Activated gamma-delta T cell (primary cell): Measurements from ENCODE around the gene SPEG.

Source experiments
- DNase-seq: peaks from one replicate; lab custom pipeline; 2025; lab: John Stamatoyannopoulos, UW

The SPEG gene

GRCh38 chr2:219443697-219444023, 9.0 kb downstream of the SPEG start:
- no peak for DNase-seq

DNA sequence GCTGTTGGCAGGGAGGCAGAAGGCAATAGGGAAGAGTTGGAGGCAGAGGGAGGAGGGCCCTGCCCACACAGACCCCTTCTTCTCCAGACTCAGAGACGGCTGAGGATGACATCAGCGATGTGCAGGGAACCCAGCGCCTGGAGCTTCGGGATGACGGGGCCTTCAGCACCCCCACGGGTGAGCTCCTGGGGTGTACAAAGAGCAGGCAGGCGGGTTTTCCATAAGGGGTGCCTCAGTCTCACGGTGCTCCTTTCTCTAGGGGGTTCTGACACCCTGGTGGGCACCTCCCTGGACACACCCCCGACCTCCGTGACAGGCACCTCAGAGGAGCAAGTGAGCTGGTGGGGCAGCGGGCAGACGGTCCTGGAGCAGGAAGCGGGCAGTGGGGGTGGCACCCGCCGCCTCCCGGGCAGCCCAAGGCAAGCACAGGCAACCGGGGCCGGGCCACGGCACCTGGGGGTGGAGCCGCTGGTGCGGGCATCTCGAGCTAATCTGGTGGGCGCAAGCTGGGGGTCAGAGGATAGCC, 10.0 kb downstream of the SPEG start:
- no peak for DNase-seq

DNA sequence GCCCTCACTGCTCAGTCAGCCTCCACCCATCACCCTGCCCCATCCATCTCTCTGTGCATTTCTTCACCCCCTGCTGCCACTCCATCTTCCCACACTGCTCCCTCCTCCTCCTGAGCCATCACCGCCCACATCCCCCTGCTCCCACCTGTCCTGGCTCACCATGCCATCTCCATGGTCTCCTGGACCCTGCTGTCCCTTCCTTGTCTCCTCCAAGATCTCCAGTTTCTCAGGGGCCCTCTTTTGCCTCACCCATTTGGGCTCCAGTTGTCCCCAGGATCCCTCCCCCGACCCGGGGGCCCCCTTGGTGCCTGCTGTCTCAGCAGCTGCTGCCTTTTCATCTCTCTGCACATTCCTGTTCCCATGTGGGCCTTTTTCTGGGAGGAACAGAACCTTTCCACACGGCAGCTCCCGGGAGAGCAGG, 10.6 kb downstream of the SPEG start:
- DNase-seq: no peak

- DNase-seq: no peak
These were observed 11.5 kb downstream of the SPEG start for GRCh38 chr2:219446101-219446504.

DNA sequence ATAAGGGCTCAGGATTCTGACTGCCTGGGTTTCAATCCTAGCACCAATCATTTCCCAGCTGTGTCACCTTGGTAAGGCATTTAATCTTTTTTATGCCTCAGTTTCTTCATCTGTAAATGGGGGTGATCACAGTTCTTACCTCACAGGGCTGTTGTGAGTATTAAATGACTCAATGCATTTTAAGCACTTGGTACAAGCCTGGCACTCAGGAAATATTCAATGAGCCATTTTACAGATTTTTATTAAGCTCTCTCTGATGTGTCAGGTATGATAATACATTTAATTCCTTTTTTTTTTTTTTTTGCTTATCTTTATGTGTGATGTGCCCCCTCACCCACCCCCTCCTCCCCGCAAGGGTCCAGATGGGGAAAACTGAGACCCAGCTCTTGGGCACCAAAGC, 12.0 kb downstream of the SPEG start:
- DNase-seq: no peak

GRCh38 chr2:219447242-219448098, 12.8 kb downstream of the SPEG start:
- no peak for DNase-seq

DNA sequence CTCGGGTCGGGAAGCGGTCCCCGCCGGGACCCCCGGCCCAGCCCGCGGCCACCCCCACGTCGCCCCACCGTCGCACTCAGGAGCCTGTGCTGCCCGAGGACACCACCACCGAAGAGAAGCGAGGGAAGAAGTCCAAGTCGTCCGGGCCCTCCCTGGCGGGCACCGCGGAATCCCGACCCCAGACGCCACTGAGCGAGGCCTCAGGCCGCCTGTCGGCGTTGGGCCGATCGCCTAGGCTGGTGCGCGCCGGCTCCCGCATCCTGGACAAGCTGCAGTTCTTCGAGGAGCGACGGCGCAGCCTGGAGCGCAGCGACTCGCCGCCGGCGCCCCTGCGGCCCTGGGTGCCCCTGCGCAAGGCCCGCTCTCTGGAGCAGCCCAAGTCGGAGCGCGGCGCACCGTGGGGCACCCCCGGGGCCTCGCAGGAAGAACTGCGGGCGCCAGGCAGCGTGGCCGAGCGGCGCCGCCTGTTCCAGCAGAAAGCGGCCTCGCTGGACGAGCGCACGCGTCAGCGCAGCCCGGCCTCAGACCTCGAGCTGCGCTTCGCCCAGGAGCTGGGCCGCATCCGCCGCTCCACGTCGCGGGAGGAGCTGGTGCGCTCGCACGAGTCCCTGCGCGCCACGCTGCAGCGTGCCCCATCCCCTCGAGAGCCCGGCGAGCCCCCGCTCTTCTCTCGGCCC, 13.6 kb downstream of the SPEG start:
- DNase-seq: no peak

DNA sequence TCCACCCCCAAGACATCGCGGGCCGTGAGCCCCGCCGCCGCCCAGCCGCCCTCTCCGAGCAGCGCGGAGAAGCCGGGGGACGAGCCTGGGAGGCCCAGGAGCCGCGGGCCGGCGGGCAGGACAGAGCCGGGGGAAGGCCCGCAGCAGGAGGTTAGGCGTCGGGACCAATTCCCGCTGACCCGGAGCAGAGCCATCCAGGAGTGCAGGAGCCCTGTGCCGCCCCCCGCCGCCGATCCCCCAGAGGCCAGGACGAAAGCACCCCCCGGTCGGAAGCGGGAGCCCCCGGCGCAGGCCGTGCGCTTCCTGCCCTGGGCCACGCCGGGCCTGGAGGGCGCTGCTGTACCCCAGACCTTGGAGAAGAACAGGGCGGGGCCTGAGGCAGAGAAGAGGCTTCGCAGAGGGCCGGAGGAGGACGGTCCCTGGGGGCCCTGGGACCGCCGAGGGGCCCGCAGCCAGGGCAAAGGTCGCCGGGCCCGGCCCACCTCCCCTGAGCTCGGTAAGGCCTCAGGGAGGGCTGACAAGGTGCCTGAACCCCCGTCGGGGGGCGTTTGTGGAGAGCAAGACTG, 14.2 kb downstream of the SPEG start:
- DNase-seq: no peak

GRCh38 chr2:219449609-219450008, 15.0 kb downstream of the SPEG start:
- DNase-seq: no peak

DNA sequence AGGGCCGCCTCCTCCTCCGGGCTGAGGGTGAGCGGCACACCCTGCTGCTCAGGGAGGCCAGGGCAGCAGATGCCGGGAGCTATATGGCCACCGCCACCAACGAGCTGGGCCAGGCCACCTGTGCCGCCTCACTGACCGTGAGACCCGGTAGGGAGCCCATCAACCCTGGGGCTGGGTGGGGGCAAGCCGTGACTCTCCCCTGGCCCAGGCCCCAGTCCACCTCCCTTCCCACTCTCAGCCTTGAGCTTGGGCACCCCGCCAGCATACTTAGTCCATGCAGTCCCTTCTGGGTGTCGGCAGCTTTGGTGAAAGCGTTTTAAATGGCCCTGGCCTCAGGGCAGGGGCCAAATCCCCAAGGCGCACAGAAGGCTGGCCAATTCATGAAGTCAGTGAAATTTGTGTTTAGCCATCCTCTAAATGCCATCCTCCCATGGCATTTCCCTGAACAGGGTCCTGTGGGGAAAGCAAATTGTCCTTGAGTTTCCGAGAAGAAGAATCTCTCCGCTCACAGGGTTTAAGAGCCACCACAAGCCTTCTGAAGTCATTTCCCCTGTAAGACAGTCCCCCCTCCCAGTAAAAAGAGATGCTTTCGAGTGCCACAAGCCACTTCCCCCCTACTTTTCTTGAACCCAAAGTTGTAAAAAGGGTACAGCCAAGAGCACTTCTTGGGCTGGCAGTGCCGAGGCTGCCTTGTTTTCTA, 17.2 kb downstream of the SPEG start:
- no peak for DNase-seq

DNA sequence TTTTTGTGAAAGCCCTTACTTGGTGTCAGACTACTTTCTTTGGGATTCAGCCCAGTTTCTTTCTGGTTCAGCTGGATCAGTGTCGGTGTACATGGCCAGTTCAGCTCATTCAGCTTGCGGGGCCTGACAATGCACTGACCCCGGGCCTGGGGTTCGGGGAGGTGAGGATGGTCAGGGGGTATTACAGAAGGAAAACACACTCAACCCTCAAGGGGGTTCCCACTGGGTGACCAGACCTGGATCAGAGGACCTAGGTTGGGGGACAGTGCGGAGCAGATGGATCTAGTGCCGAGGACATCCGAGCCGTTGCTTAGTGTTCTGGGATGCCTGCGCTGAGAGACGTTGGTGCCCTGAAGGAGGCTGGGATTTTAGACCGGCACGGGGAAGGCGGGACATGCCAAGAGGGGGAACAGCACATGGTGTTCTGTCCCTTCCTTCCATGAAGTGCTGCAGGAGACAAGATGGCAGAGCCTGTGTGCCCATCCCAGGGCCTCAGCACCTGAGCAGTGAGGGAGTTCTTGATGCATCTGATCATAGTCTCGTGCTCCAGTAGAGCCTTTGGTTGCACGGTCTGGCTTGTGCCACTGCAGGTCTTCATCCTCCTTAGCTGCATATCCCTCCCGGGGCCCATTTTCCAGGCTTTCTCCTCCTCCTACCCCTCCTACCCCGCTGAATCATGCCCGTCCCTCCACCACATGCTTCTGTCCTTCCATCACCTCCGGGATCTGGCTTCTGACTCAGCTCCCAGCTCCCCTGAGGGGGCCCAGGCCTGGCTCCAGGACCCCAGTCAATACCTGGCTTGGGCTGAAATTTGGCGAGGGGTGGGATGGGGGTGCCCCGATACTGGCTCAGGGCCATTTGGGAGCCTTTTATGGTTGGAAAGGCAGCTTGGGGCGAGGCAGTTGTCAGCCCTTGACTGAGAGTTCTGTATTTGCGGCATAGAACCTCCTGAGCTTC, 18.0 kb downstream of the SPEG start:
- no peak for DNase-seq

DNA sequence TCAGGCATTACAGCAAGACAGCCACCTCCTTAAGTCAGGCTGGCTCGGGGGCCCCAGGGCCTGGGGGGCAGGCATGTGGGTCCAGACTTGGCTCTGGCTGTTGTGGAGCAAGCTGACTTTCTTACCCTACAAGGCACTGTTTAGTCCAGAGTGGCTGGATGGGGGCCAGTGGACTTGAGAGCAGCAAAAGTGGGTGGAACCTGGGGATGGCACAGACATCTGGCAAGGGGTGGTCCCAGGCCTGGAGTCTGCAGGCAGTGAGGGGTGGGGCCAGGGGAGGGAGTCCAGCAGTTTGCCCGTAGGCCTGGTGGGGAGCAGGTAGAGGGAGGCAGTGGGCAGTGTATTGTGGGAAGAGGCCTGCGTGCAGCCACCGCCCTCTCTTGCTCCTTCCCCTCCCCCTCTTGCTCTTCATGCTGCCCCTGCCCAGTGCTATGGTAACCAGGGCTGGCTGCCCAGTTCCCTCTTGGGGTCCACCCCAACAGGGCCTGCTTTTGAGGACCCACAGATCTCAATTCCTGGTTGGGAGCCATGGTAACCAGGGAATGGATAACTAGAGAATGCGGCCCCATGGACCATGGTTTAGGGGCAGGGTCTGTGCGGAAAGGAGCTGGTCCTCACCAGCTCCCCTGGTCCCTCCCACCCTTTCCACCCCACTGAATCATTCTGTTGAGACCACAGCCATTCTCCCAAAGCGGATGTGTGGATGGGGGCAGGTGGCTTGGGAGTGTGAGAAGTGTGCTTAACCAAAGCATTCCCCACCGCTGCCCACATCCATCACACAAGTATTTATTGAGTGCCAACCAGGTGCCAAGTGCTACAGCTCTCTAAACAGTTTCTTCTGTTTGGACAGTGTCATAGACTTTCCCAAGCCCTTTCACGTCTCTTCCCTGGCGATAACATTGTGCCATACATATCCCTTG, 19.3 kb downstream of the SPEG start:
- DNase-seq: no peak

DNA sequence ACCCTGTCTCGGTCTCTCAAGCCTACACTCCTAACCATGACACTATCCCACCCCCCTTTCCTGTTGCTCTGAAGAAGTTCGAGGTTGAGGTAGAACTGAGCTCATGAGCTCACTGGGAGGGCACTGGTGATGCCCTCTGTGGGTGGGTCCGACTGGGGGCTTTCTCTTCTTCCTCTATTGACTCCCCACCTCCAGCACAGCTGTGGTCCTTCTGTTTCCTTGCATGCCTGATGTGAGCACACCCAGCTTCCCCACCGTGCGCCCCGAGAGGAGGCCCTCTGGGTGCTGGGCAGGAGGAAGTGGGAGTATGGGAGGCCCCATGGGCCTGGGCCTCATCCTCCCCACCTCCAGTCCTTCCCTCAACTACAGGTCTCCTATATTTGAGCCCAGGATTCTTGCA, 20.9 kb downstream of the SPEG start:
- DNase-seq: no peak

DNA sequence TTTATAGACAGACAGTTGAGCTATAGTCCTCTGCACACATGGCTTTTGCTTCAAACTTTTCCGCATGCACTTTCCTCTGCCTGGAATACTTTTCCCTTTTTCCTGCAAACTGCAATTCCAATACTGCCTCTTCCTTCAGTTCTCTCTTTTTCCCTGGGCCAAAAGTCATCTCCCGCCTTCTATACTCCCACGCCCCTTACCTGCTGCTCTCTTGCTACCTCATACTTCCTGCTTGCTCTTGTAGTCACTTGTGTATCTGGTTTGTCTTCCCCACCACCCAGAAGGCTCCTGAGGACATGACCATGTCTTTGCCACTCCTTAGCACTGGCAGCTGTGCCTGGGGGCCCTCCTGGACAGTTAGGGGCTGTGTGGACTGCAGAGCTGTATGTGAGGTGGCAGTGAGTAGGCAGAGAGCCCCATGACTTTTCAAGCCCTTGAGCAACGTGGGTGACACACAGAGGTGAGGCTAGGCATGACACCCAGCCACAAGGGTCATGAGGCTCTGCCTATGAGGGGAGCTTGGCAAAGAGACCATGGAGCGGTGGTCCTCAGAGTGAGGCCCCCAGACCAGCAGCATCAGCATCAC, 23.2 kb downstream of the SPEG start:
- no peak for DNase-seq

DNA sequence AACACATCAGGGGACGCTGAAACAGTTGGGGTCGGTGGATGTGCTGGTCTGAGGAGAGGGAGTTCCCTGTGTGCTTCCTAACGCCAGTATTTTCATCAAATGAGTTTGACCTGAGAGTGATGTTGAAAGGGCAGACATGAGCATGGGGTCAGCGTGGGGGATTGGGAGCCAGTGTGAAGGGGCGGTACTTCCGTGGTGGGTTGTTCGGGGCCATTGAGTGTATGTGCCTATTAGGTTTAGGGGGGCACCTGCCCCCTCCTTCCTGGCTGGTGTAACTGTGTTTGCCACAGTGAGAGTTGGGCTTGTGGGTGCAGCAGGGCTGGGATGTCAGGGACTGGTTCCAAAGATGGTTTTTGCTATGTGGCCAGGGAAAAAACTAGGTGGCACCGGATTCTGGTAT, 24.4 kb downstream of the SPEG start:
- no peak for DNase-seq

DNA sequence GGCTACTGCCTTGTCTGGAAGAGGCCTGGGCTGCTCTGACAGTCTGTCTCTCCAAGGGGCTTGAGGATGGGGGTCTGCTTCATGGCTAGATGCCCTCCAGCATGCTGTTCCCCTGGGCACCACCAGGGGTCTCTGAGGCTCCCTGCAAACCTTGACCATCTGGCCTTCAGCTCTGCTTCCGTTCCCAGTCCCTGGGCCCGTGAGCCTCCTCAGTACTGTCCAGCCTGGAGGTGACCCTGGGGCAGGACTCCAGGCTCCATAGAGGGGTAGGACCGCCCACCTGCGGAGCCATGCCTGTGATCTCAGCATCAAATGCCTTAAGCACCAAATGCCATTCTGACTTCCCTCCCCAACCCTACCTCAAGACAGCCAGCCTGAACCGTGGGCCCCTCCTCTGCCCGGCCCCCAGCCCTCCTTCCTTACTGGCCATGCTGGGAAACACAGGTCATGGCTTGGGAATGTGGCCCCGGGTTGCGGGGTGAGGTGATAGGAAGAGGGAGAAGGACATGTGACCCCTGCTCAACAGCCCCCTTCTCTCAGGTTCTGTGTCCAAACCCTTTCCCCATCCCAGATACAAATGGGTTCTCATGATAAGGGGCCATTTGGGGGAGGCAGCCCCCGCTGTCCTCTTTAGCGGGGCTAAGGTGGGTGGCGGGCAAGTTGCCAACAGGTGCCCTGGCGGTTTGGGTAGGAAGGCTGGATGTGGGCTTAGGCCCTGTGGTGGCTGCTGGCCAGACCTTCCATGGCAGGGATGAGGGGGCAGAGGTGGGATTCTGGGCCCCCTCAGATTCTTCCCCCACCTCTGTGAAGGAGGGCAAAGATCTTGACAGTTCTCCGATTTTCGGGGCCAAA, 25.0 kb downstream of the SPEG start:
- no peak for DNase-seq

DNA sequence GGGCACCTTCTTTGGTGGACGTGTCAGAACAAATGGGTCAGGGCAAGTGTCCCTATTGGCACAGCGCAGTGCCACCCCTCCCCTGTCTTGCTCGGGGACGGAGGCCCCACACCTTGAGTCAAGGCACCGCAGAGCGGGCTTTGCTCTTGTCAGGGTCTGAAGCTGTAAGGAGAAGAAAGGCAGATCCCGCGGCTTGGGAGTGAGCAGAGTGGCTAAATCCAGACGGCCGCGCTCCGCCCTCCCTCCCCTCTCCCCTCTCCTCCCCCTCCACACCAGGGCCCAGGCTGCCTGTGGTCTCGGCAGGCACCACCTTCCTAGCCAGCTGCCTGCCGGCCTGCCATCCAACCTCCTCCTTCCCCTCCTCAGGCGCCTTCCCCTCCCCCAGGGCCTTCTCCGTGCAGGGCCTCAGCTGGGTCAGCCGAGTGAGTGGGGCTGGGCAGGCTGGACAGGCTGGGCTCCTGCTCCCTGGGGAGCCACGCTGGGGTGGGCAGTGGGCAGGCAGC, 25.8 kb downstream of the SPEG start:
- DNase-seq: no peak

DNA sequence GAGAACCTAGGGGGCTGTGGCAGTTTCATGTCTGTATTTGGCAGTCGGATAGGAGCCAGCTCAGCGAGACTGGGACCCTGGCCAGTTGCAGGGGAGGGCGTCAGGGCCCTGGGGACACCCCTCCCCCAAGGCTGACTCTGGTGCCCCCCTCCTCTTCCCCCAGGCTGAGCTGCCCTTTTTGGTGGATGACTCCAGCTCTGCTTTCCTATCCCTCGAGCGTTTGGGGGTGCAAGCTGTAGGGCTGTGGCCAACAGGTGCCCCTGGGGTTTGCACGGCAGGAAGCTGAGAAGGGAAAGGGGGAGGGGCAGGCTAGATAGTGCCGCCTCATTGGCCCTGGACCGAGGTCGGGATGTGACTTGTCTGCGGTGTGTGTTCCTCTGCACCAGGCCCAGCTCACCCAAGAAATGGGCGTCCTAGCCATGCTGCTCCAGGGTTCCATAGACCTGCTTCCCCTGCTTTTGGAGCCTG, 26.4 kb downstream of the SPEG start:
- no peak for DNase-seq
